CD4-positive, alpha-beta T cell treated with Interleukin-21 for 1 hour (primary cell): ENCODE measurements around the gene PEX7.
"Not testable (repeated sequence)": the region's sequence is repeated elsewhere in the genome, so short reads cannot be mapped to it uniquely, and the experiment has no call there.

ENCODE experiments used
- DNase-seq: peaks from one replicate; pipeline ENCODE4 v3.0.0-alpha.2; 2020

The PEX7 gene

GRCh38 chr6:136791296-136792094 lies 30.9 kb upstream of the PEX7 start:
- DNase-seq, result peak; percentile 53

GRCh38 chr6:136792095-136792409 lies 30.3 kb upstream of the PEX7 start:
- DNase-seq, result no peak

- peak; percentile 95 for DNase-seq
Measured at GRCh38 chr6:136792410-136793262, 29.8 kb upstream of the PEX7 start, which contains the start of gene MAP3K5. TSS of gene MAP3K5 (minus strand) at chr6:136792477. CDS start at chr6:136792157, 320 bp downstream.

- DNase-seq, result peak; percentile 52
Measured at GRCh38 chr6:136793363-136793762, 29.0 kb upstream of the PEX7 start.

- DNase-seq, result no peak
Measured at GRCh38 chr6:136795386-136795785, 27.0 kb upstream of the PEX7 start.

GRCh38 chr6:136795996-136796395 lies 26.4 kb upstream of the PEX7 start:
- no peak for DNase-seq

- DNase-seq, result no peak
Measured at GRCh38 chr6:136798044-136798443, 24.3 kb upstream of the PEX7 start.

GRCh38 chr6:136801581-136801980 lies 20.8 kb upstream of the PEX7 start:
- DNase-seq, result no peak

GRCh38 chr6:136803608-136804007 lies 18.8 kb upstream of the PEX7 start:
- no peak for DNase-seq

- no peak for DNase-seq
Measured at GRCh38 chr6:136809091-136809860, 13.1 kb upstream of the PEX7 start.

- no peak for DNase-seq
Measured at GRCh38 chr6:136811272-136811671, 11.1 kb upstream of the PEX7 start.

GRCh38 chr6:136812174-136812573 lies 10.2 kb upstream of the PEX7 start:
- no peak for DNase-seq

- DNase-seq, result not testable (repeated sequence)
Measured at GRCh38 chr6:136815608-136816007, 6.8 kb upstream of the PEX7 start.

GRCh38 chr6:136816656-136817055 lies 5.7 kb upstream of the PEX7 start:
- DNase-seq, result no peak

- no peak for DNase-seq
Measured at GRCh38 chr6:136820561-136820960, 1.8 kb upstream of the PEX7 start.

- DNase-seq, result no peak
Measured at GRCh38 chr6:136822046-136822375, 381 bp upstream of the PEX7 start.

GRCh38 chr6:136823128-136823660 lies 802 bp downstream of the PEX7 start:
- DNase-seq, result peak; percentile 9

- DNase-seq, result no peak
Measured at GRCh38 chr6:136826216-136826615, 3.8 kb downstream of the PEX7 start.

- DNase-seq, result no peak
Measured at GRCh38 chr6:136831873-136832562, 9.6 kb downstream of the PEX7 start.

GRCh38 chr6:136840276-136841001 lies 18.0 kb downstream of the PEX7 start:
- no peak for DNase-seq

GRCh38 chr6:136843210-136843609 lies 20.8 kb downstream of the PEX7 start:
- no peak for DNase-seq

GRCh38 chr6:136846046-136846445 lies 23.7 kb downstream of the PEX7 start:
- DNase-seq, result peak; percentile 53
